Suprapubic skin (tissue), 4 donors: Measurements from ENCODE around the gene CLSTN3. TPM values are rescaled to one million over a fixed set of nuclear protein-coding genes. Genes with fewer than 3 reads are reported as not detected.
A peak's percentile ranks its signal among the peaks of the same experiment; 100 is the strongest.

Source experiments
- DNase-seq, 2 donors: peaks; one replicate each; pipeline ENCODE4 v3.0.0-alpha.2; 2019; ENCODE audit warnings: low spot score in 2 of 2
- H3K27ac ChIP-seq: fragments of 200-600 bp; sonication (generic); one replicate; pipeline ENCODE4 v1.5.1; 2019
- H3K27me3 ChIP-seq: fragments of 200-600 bp; sonication (generic); one replicate; pipeline ENCODE4 v1.5.1; 2019
- H3K36me3 ChIP-seq: fragments of 200-600 bp; sonication (generic); one replicate; pipeline ENCODE4 v1.5.1; 2019
- H3K4me1 ChIP-seq: fragments of 200-600 bp; sonication (generic); one replicate; pipeline ENCODE4 v1.5.1; 2019
- H3K4me3 ChIP-seq: fragments of 200-600 bp; sonication (generic); one replicate; pipeline ENCODE4 v1.5.1; 2019; ENCODE audit warnings: mild to moderate bottlenecking
- H3K9me3 ChIP-seq: fragments of 200-600 bp; sonication (generic); one replicate; pipeline ENCODE4 v1.5.1; 2019
- EP300 ChIP-seq: sonication (generic); formaldehyde crosslinking; IDR thresholded peaks from one replicate; pipeline ENCODE4 v1.6.1; 2017; ENCODE audit warnings: antibody characterized with exemption
- POLR2A ChIP-seq, 2 donors: fragments of 450-650 bp; IDR thresholded peaks; one replicate each; pipeline ENCODE4 v1.6.1; 2017; ENCODE audit warnings: antibody characterized with exemption in 2 of 2, mild to moderate bottlenecking in 2 of 2, moderate library complexity in 2 of 2
- POLR2AphosphoS5 ChIP-seq, 3 donors: sonication (generic); formaldehyde crosslinking; IDR thresholded peaks; one replicate each; pipeline ENCODE4 v1.6.1; 2017; ENCODE audit warnings: antibody characterized with exemption in 3 of 3
- WGBS: methylation state at CpG from one replicate; pipeline ENCODE4 v1.1.5; 2018; 5-methylcytosine and 5-hydroxymethylcytosine counted together
- total RNA-seq, 4 donors: library from RNA; depleted of rRNA; stranded (reverse); fragments of >200 nt; gene quantifications; one replicate each; pipeline ENCODE4 v1.1.0, GENCODE V29; 2016
- TF ChIP-seq, protein P1 (sequence below), 2 donors: fragments of 200-600 bp in 1 of 2; fragments of 450-650 bp in 1 of 2; sonication (generic) in 1 of 2; IDR thresholded peaks; one replicate each; pipeline ENCODE4 v1.5.1; 2016 to 2019; ENCODE audit warnings: antibody characterized with exemption in 2 of 2, mild to moderate bottlenecking in 1 of 2, moderate library complexity in 1 of 2

Gene CLSTN3
- total RNA-seq, 4 donors from 2014 or later, result 29.9 to 69.8 (median 39.1) TPM

DNA sequence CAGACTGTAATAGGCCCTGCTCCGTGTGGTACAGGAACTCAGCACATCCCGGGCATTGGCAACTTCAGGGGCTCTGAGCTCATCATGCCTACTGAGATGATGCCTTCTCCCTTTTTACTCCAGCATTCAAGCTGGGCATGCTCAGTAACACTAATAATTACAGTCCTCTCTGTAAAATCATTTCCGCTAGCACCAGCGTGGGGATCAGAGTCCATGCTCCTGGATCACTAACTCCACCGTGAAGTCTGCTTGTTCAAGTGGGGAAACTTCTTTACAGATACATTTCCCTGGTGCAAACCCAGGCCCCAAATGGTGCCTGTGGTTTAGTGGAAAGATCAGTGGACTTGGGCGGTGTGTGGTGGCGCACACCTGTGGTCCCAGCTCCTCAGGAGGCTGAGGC is 16.7 kb downstream of the CLSTN3 start:
- no peak overlapping the region for H3K4me3 ChIP-seq
- H3K4me1 ChIP-seq, result peaks cover 10% of the 10 kb centered on the region
- no peak overlapping the region for H3K27ac ChIP-seq
- no peaks in the 10 kb centered on the region for H3K27me3 ChIP-seq
- DNase-seq, result peak in 1 of 2 donors; percentile 50
- WGBS, result 92% methylated on average over 7 of the region's 7 CpGs
- no peaks in the 10 kb centered on the region for H3K9me3 ChIP-seq
- H3K36me3 ChIP-seq, result peaks cover 33% of the 10 kb centered on the region
- TF ChIP-seq, protein P1, sequence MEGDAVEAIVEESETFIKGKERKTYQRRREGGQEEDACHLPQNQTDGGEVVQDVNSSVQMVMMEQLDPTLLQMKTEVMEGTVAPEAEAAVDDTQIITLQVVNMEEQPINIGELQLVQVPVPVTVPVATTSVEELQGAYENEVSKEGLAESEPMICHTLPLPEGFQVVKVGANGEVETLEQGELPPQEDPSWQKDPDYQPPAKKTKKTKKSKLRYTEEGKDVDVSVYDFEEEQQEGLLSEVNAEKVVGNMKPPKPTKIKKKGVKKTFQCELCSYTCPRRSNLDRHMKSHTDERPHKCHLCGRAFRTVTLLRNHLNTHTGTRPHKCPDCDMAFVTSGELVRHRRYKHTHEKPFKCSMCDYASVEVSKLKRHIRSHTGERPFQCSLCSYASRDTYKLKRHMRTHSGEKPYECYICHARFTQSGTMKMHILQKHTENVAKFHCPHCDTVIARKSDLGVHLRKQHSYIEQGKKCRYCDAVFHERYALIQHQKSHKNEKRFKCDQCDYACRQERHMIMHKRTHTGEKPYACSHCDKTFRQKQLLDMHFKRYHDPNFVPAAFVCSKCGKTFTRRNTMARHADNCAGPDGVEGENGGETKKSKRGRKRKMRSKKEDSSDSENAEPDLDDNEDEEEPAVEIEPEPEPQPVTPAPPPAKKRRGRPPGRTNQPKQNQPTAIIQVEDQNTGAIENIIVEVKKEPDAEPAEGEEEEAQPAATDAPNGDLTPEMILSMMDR (IDR thresholded peaks at IDR 0.05), result no peak

DNA sequence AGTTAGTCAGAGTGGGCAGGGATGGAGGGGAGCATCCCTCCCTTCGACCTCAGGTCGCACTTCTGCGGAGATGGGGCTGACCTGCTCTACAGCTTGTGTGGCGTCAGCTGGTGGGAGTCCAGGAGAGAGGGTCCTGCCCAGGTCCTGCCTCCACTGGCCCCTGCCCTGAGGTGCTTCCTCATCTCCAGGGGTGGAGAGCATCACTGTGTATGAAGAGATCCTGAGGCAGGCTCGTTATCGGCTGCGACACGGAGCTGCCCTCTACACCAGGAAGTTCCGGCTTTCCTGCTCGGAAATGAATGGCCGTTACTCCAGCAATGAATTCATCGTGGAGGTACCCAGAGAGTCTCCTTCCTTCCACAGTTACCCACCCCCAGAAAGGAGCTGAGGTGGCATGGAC is 20.2 kb downstream of the CLSTN3 start:
- WGBS, result 96% methylated on average over 12 of the region's 12 CpGs
- H3K27ac ChIP-seq, result no peak overlapping the region

DNA sequence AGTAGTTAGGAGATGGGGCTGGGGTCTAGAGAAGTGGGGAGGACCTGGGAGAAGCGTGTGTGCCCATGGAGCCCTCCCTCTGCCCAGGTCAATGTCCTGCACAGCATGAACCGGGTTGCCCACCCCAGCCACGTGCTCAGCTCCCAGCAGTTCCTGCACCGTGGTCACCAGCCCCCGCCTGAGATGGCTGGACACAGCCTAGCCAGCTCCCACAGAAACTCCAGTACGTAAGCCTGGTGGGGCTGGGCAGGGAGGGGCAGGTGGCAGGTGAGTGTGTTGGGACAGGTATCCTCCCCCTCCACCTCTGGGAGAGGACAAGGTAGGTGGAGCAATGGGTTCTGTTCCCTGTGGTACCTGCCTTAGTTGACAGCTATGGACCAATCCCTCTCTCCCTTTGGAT is 20.7 kb downstream of the CLSTN3 start:
- TF ChIP-seq EP300 (no peak), POLR2A (IDR thresholded peaks at IDR 0.05) (no peak), POLR2AphosphoS5 (IDR thresholded peaks at IDR 0.05) (no peak)
- TF ChIP-seq, protein P1 (IDR thresholded peaks at IDR 0.05), result no peak
- 85% methylated on average over 6 of the region's 6 CpGs for WGBS
- DNase-seq, result no peak
- no peaks in the 10 kb centered on the region for H3K9me3 ChIP-seq
- no peaks in the 10 kb centered on the region for H3K27me3 ChIP-seq
- H3K36me3 ChIP-seq, result peaks cover 42% of the 10 kb centered on the region
- peaks cover 22% of the 10 kb centered on the region for H3K4me1 ChIP-seq
- H3K27ac ChIP-seq, result no peak overlapping the region
- no peak overlapping the region for H3K4me3 ChIP-seq

More for the DNA sequence above, 20.2 kb downstream of the CLSTN3 start:
- H3K27me3 ChIP-seq, result no peaks in the 10 kb centered on the region
- H3K4me1 ChIP-seq, result peaks cover 17% of the 10 kb centered on the region
- H3K9me3 ChIP-seq, result no peaks in the 10 kb centered on the region
- peaks cover 39% of the 10 kb centered on the region for H3K36me3 ChIP-seq
- H3K4me3 ChIP-seq, result no peak overlapping the region
- no peak for TF ChIP-seq EP300
- TF ChIP-seq POLR2A (IDR thresholded peaks at IDR 0.05), result no peak
- no peak for TF ChIP-seq POLR2AphosphoS5 (IDR thresholded peaks at IDR 0.05)
- TF ChIP-seq, protein P1 (IDR thresholded peaks at IDR 0.05), result no peak
- DNase-seq, result no peak

DNA sequence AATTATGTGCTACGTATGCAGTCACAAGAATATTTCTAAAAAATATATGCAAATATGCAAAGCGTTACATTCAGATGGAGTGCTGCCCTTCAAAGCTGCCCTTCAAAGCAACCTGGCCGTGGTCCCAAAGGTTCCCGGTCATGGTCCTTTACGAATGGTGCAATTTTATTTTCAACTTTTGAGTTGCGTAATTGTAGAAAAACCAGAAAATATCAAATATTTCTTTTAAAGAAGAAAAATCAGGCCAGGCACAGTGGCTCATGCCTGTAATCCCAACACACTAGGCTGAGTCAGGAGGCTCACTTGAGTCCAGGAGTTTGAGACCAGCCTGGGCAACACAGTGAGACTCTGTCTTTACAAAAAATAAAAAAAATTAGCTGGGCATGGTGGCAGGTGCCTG is 21.4 kb downstream of the CLSTN3 start:
- no peak overlapping the region for H3K4me3 ChIP-seq
- DNase-seq, result no peak
- H3K4me1 ChIP-seq, result peaks cover 29% of the 10 kb centered on the region
- WGBS, result 88% methylated on average over 6 of the region's 6 CpGs
- TF ChIP-seq EP300 (no peak), POLR2AphosphoS5 (IDR thresholded peaks at IDR 0.05) (no peak), POLR2A (IDR thresholded peaks at IDR 0.05) (no peak)
- TF ChIP-seq, protein P1 (IDR thresholded peaks at IDR 0.05), result no peak
- no peaks in the 10 kb centered on the region for H3K27me3 ChIP-seq
- H3K27ac ChIP-seq, result no peak overlapping the region
- H3K9me3 ChIP-seq, result no peaks in the 10 kb centered on the region
- peaks cover 43% of the 10 kb centered on the region for H3K36me3 ChIP-seq

DNA sequence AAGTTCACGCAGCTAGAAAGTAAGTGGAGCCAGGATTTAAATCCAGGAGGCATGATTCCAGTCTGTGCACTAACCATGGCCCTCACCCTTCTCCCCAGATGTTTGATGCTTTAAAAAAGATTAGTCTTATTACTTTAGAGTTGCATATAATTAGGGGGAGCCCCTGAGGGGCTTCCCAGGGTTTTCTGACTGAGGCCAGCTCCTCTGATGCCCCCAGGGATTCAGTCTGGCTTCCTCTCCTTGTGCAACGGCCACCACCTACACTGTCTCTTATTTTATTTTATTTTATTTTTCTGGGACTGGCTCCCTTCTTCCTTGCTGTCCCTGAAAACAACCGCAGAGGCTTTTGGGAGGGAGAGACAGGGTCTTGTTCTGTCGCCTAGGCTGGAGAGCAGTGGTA is 22.6 kb downstream of the CLSTN3 start:
- TF ChIP-seq POLR2AphosphoS5 (IDR thresholded peaks at IDR 0.05), result no peak
- no peak for TF ChIP-seq EP300
- TF ChIP-seq POLR2A (IDR thresholded peaks at IDR 0.05), result no peak
- TF ChIP-seq, protein P1 (IDR thresholded peaks at IDR 0.05), result no peak
- Histone ChIP-seq H3K9me3 (no peaks in the 10 kb centered on the region), H3K4me1 (peaks cover 38% of the 10 kb centered on the region), H3K27me3 (no peaks in the 10 kb centered on the region), H3K27ac (no peak overlapping the region), H3K36me3 (peaks cover 37% of the 10 kb centered on the region), H3K4me3 (no peak overlapping the region)
- no peak for DNase-seq
- WGBS, result 93% methylated on average over 4 of the region's 4 CpGs
